NCI-H345 treated with DMSO at 0.1 percent for 48 hours (cell line): ENCODE results near the gene ECI2.

Source experiments
- DNase-seq: peaks from one replicate; lab custom pipeline; 2025; ENCODE audit not compliant: unreplicated experiment; lab: John Stamatoyannopoulos, UW

ECI2 gene, protein sequence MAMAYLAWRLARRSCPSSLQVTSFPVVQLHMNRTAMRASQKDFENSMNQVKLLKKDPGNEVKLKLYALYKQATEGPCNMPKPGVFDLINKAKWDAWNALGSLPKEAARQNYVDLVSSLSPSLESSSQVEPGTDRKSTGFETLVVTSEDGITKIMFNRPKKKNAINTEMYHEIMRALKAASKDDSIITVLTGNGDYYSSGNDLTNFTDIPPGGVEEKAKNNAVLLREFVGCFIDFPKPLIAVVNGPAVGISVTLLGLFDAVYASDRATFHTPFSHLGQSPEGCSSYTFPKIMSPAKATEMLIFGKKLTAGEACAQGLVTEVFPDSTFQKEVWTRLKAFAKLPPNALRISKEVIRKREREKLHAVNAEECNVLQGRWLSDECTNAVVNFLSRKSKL

DNA sequence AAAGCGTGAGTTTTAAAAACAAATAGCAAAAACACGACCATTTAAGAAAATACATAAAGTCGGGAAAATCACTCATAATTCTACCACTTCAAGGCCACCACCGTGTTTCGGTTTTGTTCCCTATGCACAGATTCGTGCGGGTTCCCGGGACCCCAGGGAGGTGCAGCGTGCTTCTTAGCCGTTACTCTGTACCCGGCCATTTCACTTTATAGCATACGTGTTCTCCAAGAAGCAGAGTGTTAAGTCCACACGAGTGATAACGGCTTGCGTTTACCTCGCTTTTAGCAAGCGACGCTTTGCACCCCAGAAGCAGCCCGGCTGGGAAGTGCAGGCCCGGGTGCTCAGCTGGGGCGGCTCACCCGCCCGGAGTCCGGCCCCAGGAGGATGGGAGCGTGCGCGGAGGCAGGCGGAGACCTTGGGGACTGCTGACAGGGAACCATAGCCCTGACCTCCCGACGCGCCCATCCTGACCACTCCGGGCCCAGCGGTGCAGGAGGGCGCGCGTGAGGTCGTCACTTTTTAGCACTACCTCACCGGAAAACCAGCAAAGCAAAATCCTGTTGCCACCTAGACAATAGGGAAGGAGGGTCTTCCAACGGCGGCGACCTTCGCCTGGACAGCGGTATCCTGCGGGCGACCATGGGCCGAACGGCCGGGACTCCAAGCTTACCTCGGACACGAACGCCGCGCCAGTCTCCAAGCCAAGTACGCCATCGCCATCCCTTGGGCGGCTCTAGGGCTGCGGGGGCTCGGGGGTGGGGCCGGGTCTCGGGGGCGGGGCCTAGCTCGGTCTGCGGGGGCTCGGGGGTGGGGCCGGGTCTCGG, at the start of gene ECI2:
ECI2 (minus strand) TSS at position 735 of the 824 bp plus-strand sequence; CDS start at position 720, 15 bp downstream.
- DNase-seq, result peak; percentile 19

DNA sequence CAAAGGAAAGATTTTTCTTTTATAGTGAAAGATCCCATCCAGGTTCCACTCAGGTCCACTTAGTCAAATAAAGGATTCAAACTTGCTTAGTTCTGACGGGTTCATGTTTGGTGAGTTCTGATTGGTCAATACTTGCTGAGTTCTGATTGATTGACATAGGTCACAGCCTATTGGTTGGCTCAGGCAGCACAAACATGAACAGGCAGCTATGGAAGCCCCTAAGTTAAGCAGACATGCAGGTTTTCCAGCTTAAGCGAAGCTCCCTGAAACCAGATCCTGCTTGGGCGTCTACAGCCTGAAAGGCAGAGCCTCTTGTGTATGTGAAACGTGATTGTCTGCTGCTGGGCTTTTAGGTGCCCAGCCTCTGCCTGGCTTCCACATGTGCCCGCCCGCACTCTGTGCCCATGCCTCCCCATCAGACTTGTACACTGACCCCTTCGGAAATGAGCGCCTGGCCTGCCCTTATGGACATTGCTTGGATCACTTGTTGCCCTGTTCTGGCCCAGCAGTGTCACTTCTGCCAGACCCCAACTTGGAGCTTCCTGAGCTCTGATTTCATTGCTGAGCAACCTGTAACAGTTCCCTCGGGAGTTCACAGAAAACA, 45.4 kb upstream of the ECI2 start:
- no peak for DNase-seq

DNA sequence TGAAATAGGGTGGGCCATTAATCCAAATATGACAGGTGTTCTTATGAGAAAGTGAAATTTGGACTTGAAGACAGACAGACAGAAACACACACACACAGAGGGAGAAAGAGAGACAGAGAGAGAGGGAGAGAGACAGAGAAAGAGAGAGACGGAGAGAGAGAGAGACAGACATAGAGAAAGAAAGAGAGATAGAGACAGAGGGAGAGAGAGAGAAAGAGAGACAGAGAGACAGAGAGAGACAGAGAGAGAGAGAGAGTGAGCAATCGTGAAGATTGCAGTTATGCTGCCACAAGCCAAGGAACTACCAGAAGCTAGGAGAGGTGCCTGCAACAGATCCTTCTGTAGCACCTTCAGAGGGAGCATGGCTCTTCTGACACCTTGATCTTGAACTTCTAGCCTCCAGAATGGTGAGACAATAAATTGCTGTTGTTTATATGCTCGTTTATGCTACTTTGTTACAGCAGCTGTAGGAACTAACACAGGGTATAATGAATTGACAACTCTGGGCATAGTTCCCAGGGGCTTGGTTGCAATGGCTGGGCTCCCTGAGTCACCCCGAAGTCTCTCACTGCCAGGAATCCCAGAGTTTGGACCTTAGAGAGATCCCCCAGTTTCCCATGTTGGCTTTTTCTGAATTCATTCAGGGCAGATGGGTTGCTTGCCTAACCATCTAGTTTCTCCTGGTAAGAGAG, 44.7 kb upstream of the ECI2 start:
- DNase-seq, result no peak

DNA sequence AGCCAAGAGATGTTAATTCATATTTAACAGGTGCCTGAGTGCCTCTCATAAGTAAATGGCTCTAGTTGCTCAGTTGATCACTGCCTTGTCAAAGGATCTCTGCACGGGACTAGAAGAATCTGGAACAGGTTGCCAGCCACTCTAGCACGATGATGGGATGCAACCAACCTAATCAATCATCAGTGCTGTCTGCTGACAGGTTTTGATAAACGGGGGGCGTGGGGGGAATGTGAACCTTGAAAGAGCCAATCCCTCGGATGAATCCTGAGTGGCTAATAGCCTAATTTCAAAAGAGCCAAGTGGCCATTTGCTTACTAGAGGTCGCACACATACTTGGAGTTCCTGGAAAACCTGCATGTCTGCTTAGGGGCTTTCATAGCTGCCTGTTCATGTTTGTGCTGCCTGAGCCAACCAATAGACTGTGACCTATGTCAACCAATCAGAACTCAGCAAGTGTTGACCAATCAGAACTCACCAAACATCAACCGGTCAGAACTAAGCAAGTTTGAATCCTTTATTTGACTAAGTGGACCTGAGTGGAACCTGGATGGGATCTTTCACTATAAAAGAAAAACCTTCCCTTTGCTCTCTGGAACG, 43.5 kb upstream of the ECI2 start:
- no peak for DNase-seq

DNA sequence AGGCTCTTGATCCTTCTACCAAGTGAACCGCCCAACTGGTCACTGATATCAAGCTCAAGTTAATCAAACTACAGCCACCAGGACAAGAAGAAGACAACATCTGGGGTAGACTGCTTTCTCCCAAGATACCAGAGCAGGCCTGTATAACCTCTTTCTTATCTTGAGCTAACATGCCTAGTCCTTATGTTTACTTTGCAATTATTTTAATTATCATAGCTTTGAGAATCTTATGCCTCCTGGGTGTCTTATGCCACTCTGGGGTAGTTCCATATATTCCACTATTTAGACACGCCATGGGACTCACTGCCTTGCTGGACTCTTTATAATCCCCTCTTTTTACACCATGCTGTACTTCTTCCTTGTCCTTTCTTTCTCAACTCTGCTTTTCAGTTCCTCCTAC, 41.5 kb upstream of the ECI2 start:
- no peak for DNase-seq

DNA sequence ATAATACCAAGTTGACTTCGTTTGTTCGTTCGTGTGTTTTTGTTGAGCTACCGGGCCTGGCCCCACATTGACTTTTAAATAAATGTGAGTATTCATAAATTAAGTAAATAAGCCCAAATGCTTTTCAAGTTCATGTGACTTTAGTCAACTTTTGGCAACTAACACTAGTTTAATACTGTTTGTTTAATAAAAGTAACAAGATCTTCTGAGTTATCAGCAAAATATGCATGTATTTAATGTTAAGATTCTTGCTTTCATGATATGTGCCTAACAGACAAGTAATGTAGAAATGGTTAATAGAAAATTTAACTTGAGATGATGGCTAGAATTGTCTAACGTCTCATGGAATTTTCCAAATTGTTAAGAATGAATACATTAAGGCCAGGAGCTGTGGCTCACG, 38.7 kb upstream of the ECI2 start:
- DNase-seq, result no peak

DNA sequence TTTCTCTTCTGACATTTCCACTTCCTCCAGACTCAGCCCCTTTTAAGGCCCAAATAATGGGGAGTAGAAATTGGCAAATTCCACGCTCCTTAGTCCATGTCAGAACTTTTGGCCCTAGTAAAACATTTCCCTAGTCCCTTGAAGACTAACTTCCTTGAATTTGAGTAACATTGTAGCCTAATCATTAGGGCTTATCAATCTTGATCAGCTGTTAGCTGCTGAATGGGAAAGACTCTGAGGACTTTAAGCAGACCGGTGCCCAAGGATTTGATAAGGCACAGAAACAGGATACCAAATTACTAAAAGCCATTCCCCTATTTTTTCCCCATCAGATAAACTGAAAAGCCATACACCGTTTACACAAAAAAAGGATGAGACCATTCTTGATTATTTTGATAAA, 37.0 kb upstream of the ECI2 start:
- no peak for DNase-seq

- DNase-seq, result no peak
Measured at GRCh38 chr6:4170297-4170696, 34.9 kb upstream of the ECI2 start.

DNA sequence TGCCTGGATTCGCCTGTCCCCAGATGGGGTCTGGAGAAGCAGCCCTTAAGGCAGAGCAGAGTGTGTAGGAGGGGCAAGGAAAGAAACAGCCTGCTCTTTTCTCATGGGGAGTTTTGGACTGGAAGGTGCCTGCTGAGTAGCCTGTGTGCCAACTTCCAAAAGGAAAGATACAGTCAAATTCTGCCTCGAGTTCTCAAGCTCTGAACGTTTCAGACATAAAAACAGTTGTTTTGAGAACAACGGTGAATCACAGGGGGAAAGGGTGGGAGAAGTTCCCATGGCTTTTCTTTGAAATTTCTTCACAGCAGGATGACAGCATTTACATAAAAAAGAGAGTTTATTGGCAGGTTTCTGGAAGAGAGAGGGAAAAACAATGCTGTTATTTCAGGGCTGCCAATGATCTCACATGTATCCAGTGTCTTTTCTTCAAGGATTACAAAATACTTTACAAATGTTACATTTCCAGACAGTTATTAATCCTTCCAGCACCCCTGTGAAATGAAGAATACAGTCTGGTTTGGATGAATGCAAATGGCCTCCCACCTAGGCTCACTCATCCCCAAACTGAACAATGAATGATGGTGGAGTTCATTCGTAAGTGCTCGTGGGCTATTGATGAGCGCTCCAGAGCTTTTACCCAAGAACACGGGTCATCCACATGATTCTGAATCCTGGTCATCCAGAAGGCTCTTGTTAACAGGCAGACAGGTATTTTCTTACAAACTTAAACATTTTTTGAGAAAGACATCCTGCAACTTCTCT, 33.8 kb upstream of the ECI2 start:
- no peak for DNase-seq

- no peak for DNase-seq
Measured at GRCh38 chr6:4167833-4168232, 32.5 kb upstream of the ECI2 start.

GRCh38 chr6:4167123-4167522, 31.7 kb upstream of the ECI2 start:
- DNase-seq, result no peak

DNA sequence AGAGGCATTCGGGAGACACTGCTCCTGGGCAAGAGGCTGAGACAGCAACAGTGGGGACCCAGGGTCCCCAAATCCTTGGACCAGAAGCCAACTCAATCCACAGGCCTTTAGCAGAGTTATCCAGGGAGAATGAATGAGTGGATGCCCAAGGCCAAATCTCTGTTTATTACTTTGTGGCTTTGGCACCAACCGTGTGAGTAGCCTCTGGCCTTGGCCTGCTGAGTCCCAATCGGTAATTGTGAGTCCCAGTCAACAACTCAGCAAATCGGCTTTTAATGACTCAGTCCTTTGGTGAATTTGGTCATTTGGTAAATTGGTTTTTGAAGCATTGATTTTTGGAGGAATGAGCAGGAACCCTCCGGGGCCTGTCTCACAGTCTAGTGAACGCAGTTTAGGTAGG, 29.1 kb upstream of the ECI2 start:
- no peak for DNase-seq

DNA sequence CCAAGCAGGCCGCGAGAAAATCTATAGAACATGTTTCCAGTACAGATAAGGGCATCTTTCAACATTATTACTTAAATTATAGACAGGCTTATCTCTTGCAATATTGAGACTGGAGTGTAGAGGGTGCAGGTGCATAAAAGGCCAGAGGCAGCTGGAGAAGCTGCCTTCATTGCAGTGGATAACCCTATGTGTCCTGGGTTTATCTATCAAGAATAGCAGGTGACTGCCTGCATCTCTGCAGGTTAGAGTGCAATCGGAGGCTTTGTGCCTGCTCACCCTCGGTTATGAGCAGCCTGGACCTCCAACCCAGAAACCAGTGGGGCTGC, 28.7 kb upstream of the ECI2 start:
- DNase-seq, result no peak

DNA sequence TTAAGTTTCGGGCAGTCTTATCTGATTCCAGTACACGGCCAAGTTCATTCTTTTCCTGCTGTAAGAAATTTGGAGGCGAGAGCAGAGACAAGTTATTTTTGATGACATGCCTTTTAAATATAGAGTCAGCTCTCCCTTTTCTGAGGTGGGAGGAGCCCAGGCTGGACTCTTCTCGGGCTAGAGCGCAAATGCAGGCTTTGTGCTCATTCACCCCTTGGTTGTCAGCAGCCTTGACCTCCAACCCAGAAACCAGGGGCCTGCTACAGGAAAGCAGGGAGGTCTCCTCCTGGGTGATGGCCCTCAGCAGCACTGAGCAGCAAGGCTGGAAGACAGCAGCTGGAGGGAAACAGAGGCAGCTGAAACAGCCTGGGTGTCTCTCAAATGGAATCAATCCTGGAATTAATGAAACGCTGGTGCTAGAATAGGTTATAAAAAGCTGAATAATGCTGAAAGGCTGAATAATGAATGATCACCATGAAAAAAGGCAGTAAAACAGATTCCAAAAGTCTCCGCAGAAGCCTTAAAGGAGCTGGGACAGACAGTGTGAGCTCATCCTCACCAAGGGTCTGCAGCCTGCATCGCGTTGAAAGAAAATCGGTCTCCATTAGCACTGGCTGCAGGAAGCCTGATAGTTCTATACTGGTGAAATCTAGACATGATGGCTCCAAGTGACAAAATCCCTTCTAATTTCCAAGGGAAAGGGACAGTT, 28.2 kb upstream of the ECI2 start:
- DNase-seq, result no peak

GRCh38 chr6:4162370-4162769, 27.0 kb upstream of the ECI2 start:
- DNase-seq, result no peak

- no peak for DNase-seq
Measured at GRCh38 chr6:4159491-4159890, 24.1 kb upstream of the ECI2 start.

DNA sequence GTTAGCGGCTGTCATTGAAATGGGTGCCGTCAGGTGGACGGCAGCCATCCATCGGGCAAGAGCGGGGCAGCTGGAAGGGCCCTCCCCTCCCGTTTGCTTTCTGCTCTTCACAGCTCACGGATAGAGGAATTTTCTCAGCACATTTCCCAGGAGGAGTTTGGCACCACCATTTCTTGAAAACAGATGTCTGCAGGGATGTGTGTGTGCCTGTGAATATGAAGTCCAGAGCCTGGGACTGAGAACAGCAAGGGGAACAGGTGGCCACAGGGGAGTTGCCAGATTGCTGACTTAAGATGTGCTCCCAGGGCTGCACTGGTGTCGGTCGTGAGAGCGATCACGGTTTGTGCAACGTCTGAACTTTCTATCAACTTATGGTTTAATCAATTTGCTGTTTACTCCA, 22.1 kb upstream of the ECI2 start:
- DNase-seq, result no peak

- DNase-seq, result peak; percentile 10
Measured at GRCh38 chr6:4155848-4156466, 20.6 kb upstream of the ECI2 start.

- DNase-seq, result no peak
Measured at GRCh38 chr6:4153514-4153985, 18.2 kb upstream of the ECI2 start.
